Neural cell (in vitro differentiated cells): Measurements from ENCODE around the gene ACSS3. TPM values are rescaled to one million over a fixed set of nuclear protein-coding genes. Genes with fewer than 3 reads are reported as not detected.

ENCODE experiments used
- H2AFZ ChIP-seq: fragments of 200-600, 300-800 bp; sonication (generic), shearing (Covaris generic); 2 replicates; pipeline ENCODE4 v1.6.0; 2014; ENCODE audit warnings: low read depth, mild to moderate bottlenecking, antibody characterized with exemption, low read length, moderate library complexity
- H3F3A ChIP-seq: fragments of 200-600 bp; shearing (Covaris generic); 2 replicates; pipeline ENCODE4 v1.6.1; 2016; ENCODE audit warnings: mild to moderate bottlenecking, moderate library complexity, mixed read lengths, antibody characterized with exemption, low read length; ENCODE audit not compliant: insufficient read depth, poor library complexity, severe bottlenecking
- H3K27ac ChIP-seq: fragments of 200-600, 300-800 bp; sonication (generic), shearing (Covaris generic); 2 replicates; pipeline ENCODE4 v1.5.1; 2014; ENCODE audit warnings: mild to moderate bottlenecking, low read length, moderate library complexity
- H3K27me3 ChIP-seq: fragments of 300-800, 200-600 bp; sonication (generic), shearing (Covaris generic); 2 replicates; pipeline ENCODE4 v1.6.0; 2014; ENCODE audit warnings: mild to moderate bottlenecking, low read depth, low read length, moderate library complexity; ENCODE audit not compliant: insufficient read depth
- H3K36me3 ChIP-seq: fragments of 300-800, 200-600 bp; sonication (generic), shearing (Covaris generic); 2 replicates; pipeline ENCODE4 v1.5.1; 2014; ENCODE audit warnings: mild to moderate bottlenecking, antibody characterized with exemption, low read length, moderate library complexity; ENCODE audit not compliant: insufficient read depth
- H3K4me2 ChIP-seq: fragments of 300-800, 200-600 bp; sonication (generic), shearing (Covaris generic); 2 replicates; pipeline ENCODE4 v1.6.0; 2014; ENCODE audit warnings: mild to moderate bottlenecking, low read length
- H3K4me3 ChIP-seq: fragments of 300-800, 200-600 bp; sonication (generic), shearing (Covaris generic); 2 replicates; pipeline ENCODE4 v1.5.1; 2014; ENCODE audit warnings: mild to moderate bottlenecking, low read length, moderate library complexity
- H3K79me2 ChIP-seq: fragments of 200-600 bp; shearing (Covaris generic); replicated peaks from 2 replicates; pipeline ENCODE4 v1.6.0; 2014; ENCODE audit warnings: mild to moderate bottlenecking, low read length, moderate library complexity; ENCODE audit not compliant: insufficient read depth
- H3K9ac ChIP-seq: fragments of 300-800, 200-600 bp; sonication (generic), shearing (Covaris generic); 2 replicates; pipeline ENCODE4 v1.6.1; 2016; ENCODE audit warnings: mild to moderate bottlenecking, low read length, mixed read lengths
- H3K9me2 ChIP-seq: fragments of 200-600 bp; shearing (Covaris generic); 2 replicates; pipeline ENCODE4 v1.6.1; 2016; ENCODE audit warnings: mild to moderate bottlenecking, low read length, mixed read lengths; ENCODE audit not compliant: insufficient read depth
- H3K9me3 ChIP-seq: fragments of 200-600, 300-800 bp; sonication (generic), shearing (Covaris generic); 2 replicates; pipeline ENCODE4 v1.6.1; 2016; ENCODE audit warnings: mild to moderate bottlenecking, mixed run types, low read length, moderate library complexity, mixed read lengths
- H4K20me1 ChIP-seq: fragments of 200-600 bp; shearing (Covaris generic); 2 replicates; pipeline ENCODE4 v1.6.1; 2016; ENCODE audit warnings: mild to moderate bottlenecking, mixed run types; ENCODE audit not compliant: insufficient read depth
- EP300 ChIP-seq: fragments of 450-650 bp; conservative IDR thresholded peaks from 2 replicates; pipeline ENCODE4 v1.6.1; 2014; ENCODE audit warnings: antibody characterized with exemption, mild to moderate bottlenecking, moderate library complexity; ENCODE audit not compliant: poor library complexity, severe bottlenecking
- EZH2 ChIP-seq: fragments of 200-600, 300-800 bp; shearing (Covaris generic), sonication (generic); IDR thresholded peaks from 2 replicates; pipeline ENCODE4 v1.6.1; 2014; ENCODE audit warnings: antibody characterized with exemption, low read length, borderline replicate concordance, mild to moderate bottlenecking; ENCODE audit not compliant: insufficient read depth, poor library complexity, severe bottlenecking
- MXI1 ChIP-seq: fragments of 450-650 bp; conservative IDR thresholded peaks from 2 replicates; pipeline ENCODE4 v1.6.1; 2014; ENCODE audit warnings: antibody characterized with exemption, mild to moderate bottlenecking; ENCODE audit not compliant: poor library complexity, severe bottlenecking
- POLR2AphosphoS5 ChIP-seq: IDR thresholded peaks from 2 replicates; pipeline ENCODE4 v1.6.1; 2012
- RAD21 ChIP-seq: fragments of 450-650 bp; conservative IDR thresholded peaks from 2 replicates; pipeline ENCODE4 v1.6.1; 2014; ENCODE audit warnings: antibody characterized with exemption, mild to moderate bottlenecking, moderate library complexity
- SMC3 ChIP-seq: fragments of 450-650 bp; conservative IDR thresholded peaks from 2 replicates; pipeline ENCODE4 v1.6.1; 2014; ENCODE audit warnings: antibody characterized with exemption, mild to moderate bottlenecking, moderate library complexity; ENCODE audit not compliant: poor library complexity
- TAF1 ChIP-seq: IDR thresholded peaks from 2 replicates; pipeline ENCODE4 v1.6.1; 2012; ENCODE audit warnings: low read depth
- polyA plus RNA-seq: library from polyadenylated mRNA; depleted of rRNA; stranded (reverse); fragments of >200 nt; gene quantifications from 2 replicates; pipeline ENCODE4 v1.2.3, GENCODE V29; 2014
- TF ChIP-seq, protein P1 (sequence below): IDR thresholded peaks from 2 replicates; pipeline ENCODE4 v1.6.1; 2012; ENCODE audit warnings: borderline replicate concordance
- TF ChIP-seq, protein P2 (sequence below): fragments of 450-650 bp; IDR thresholded peaks from 2 replicates; pipeline ENCODE4 v1.5.1; 2014; ENCODE audit warnings: antibody characterized with exemption, mild to moderate bottlenecking, moderate library complexity; ENCODE audit not compliant: poor library complexity, severe bottlenecking

The ACSS3 gene
- polyA plus RNA-seq, 1 donor from 2014 or later, result 0.31 TPM

- H3K36me3 ChIP-seq, result no peaks in the 10 kb centered on the region
- H2AFZ ChIP-seq, result no peak overlapping the region
- TF ChIP-seq, protein P1, sequence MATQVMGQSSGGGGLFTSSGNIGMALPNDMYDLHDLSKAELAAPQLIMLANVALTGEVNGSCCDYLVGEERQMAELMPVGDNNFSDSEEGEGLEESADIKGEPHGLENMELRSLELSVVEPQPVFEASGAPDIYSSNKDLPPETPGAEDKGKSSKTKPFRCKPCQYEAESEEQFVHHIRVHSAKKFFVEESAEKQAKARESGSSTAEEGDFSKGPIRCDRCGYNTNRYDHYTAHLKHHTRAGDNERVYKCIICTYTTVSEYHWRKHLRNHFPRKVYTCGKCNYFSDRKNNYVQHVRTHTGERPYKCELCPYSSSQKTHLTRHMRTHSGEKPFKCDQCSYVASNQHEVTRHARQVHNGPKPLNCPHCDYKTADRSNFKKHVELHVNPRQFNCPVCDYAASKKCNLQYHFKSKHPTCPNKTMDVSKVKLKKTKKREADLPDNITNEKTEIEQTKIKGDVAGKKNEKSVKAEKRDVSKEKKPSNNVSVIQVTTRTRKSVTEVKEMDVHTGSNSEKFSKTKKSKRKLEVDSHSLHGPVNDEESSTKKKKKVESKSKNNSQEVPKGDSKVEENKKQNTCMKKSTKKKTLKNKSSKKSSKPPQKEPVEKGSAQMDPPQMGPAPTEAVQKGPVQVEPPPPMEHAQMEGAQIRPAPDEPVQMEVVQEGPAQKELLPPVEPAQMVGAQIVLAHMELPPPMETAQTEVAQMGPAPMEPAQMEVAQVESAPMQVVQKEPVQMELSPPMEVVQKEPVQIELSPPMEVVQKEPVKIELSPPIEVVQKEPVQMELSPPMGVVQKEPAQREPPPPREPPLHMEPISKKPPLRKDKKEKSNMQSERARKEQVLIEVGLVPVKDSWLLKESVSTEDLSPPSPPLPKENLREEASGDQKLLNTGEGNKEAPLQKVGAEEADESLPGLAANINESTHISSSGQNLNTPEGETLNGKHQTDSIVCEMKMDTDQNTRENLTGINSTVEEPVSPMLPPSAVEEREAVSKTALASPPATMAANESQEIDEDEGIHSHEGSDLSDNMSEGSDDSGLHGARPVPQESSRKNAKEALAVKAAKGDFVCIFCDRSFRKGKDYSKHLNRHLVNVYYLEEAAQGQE, result no peak
- TF ChIP-seq RAD21 (no peak), EZH2 (no peak)
- H3K4me2 ChIP-seq, result no peak overlapping the region
- H3K4me3 ChIP-seq, result no peak overlapping the region
- H4K20me1 ChIP-seq, result no peaks in the 10 kb centered on the region
- no peaks in the 10 kb centered on the region for H3K27me3 ChIP-seq
- H3F3A ChIP-seq, result no peaks in the 10 kb centered on the region
- H3K79me2 ChIP-seq, result no peaks in the 10 kb centered on the region
- no peak overlapping the region for H3K9ac ChIP-seq
- H3K9me3 ChIP-seq, result no peaks in the 10 kb centered on the region
- no peaks in the 10 kb centered on the region for H3K9me2 ChIP-seq
- no peak overlapping the region for H3K27ac ChIP-seq
Observed at GRCh38 chr12:81159856-81160255, 82.0 kb downstream of the ACSS3 start.

DNA sequence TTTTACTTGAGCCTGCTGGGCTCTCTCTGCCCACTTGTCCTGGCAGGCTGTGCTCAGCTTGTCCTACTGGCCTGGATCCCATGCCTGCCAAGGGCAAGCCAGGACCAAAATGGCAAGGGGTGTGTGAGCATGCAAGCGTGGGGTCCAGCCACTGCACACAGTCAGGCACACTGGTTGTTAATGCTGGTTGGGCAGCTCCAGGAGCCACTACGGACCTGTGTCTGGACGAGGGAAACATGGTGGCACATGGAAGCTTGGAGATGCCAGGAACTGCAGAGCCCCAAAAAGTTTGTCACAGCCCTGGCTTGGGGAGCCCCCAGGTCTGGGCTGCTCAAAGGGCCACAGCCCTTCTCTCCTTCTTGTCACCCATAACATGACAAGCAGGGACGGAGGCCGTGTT lies 83.8 kb downstream of the ACSS3 start:
- H3F3A ChIP-seq, result no peaks in the 10 kb centered on the region
- H3K79me2 ChIP-seq, result no peaks in the 10 kb centered on the region
- H3K27ac ChIP-seq, result no peak overlapping the region
- no peaks in the 10 kb centered on the region for H3K9me2 ChIP-seq
- no peaks in the 10 kb centered on the region for H3K36me3 ChIP-seq
- no peak overlapping the region for H3K9ac ChIP-seq
- H4K20me1 ChIP-seq, result no peaks in the 10 kb centered on the region
- no peaks in the 10 kb centered on the region for H3K9me3 ChIP-seq
- no peak overlapping the region for H3K4me3 ChIP-seq
- no peak overlapping the region for H3K4me2 ChIP-seq
- no peaks in the 10 kb centered on the region for H3K27me3 ChIP-seq
- no peak overlapping the region for H2AFZ ChIP-seq
- TF ChIP-seq SMC3, result no peak
- TF ChIP-seq MXI1, result no peak
- no peak for TF ChIP-seq TAF1
- no peak for TF ChIP-seq EP300
- TF ChIP-seq RAD21, result no peak
- TF ChIP-seq, protein P2, sequence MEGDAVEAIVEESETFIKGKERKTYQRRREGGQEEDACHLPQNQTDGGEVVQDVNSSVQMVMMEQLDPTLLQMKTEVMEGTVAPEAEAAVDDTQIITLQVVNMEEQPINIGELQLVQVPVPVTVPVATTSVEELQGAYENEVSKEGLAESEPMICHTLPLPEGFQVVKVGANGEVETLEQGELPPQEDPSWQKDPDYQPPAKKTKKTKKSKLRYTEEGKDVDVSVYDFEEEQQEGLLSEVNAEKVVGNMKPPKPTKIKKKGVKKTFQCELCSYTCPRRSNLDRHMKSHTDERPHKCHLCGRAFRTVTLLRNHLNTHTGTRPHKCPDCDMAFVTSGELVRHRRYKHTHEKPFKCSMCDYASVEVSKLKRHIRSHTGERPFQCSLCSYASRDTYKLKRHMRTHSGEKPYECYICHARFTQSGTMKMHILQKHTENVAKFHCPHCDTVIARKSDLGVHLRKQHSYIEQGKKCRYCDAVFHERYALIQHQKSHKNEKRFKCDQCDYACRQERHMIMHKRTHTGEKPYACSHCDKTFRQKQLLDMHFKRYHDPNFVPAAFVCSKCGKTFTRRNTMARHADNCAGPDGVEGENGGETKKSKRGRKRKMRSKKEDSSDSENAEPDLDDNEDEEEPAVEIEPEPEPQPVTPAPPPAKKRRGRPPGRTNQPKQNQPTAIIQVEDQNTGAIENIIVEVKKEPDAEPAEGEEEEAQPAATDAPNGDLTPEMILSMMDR, result no peak
- TF ChIP-seq POLR2AphosphoS5, result no peak
- TF ChIP-seq, protein P1, result no peak
- TF ChIP-seq EZH2, result no peak
